C1 segment of cervical spinal cord (tissue), 14 donors: ENCODE measurements around the gene ITGB6.
"Not testable (repeated sequence)": the region's sequence is repeated elsewhere in the genome, so short reads cannot be mapped to it uniquely, and the experiment has no call there.

Experiments used
- DNase-seq, 14 donors: peaks; one replicate each; lab custom pipeline; 2025; lab: John Stamatoyannopoulos, UW

The ITGB6 gene

DNA sequence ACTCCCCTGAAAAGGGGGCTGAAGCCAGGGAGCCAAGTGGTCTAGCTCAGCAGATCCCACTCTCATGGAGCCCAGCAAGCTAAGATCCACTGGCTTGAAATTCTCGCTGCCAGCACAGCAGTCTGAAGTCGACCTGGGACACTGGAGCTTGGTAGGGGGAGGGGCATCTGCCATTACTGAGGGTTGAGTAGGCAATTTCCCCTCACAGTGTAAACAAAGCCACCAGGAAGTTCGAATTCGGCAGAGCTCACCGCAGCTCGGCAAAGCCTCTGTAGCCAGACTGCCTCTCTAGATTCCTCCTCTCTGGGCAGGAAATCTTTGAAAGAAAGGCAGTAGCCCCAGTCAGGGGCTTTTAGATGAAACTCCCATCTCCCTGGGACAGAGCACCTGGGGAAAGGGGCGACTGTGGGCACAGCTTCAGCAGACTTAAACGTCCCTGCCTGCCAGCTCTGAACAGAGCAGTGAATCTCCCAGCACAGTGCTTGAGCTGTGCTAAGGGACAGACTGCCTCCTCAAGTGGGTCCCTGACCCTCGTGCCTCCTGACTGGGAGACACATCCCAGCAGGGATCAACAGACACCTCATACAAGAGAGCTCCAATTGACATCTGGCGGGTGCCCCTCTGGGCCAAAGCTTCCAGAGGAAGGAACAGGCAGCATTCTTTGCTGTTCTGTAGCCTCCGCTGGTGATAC, 18.8 kb downstream of the ITGB6 start:
- not testable (repeated sequence) for DNase-seq

DNA sequence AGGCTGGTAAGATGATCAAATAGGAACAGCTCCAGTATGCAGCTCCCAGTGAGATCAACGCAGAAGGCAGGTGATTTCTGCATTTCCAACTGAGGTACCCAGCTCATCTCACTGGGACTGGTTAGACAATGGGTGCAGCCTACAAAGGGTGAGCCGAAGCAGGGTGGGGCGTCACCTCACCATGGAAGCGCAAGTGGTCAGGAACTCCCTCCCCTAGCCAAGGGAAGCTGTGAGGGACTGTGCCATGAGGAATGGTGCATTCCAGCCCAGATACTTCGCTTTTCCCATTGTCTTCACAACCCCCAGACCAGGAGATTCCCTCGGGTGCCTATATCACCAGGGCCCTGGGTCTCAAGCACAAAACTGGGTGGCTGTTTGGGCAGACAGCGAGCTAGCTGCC, 19.4 kb downstream of the ITGB6 start:
- not testable (repeated sequence) for DNase-seq

DNA sequence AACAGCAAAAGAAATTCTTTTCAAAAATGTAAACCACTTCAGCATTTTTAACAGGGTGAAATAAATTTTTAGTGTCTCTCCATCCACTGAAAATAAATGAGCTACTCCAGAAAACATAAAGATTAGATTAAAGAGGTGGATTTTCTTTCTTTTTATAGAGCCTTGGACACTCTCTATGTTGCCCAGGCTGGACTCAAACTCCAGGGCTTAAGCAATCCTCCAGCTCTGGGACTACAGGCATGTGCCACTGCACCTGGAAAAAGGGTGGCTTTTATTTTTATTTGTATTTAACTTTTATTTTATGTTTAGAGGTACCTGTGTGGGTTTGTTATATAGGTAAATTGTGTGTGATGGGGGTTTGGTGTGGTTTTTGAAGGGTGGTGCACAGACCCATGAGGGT, 19.9 kb downstream of the ITGB6 start:
- DNase-seq, result no peak

DNA sequence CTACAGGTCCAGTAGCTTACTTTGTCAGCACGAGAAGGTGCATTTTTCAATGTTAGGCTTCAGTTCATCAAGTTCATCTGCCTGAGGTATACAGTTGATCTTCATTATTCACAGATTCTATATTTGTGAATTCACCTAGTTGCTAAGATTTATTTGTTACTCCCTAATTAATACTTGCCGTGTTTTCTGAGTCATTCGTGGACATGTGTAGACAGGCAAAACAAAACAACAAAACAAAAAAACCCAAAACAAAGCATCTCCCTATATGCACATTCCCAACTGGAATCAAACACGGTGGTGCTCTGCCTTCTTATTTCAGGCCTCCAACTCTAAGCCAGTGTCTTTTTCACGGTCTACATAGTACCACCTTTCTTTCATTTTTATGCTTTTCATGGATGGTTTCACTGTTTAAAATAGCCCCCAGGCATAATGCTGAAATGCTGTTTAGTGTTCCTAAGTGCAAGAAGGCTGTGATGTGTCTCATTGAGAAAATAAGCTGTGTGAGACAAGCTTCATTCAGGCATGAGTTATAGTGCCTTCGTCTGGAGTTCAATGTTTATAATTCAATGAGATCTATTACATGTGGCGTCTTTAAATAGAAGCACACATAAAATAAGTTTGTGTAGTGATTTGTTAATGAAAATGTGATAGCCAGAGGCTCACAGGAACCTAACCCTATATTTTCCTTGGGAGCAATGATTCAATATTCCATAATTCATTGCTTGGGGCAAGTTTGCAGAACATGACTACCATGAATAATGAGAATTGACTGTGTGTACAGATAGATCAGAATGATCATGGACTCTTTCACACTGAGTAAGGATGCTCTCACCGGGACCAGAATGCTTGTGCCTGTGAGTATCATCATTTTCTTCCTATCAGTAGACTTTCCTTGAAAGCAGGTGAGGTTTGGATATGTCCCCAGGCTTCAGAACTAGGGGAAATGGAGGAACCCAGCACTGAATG, 24.6 kb downstream of the ITGB6 start:
- DNase-seq, result no peak

GRCh38 chr2:160174322-160174721, 25.8 kb downstream of the ITGB6 start:
- no peak for DNase-seq

GRCh38 chr2:160169988-160170387, 30.1 kb downstream of the ITGB6 start:
- DNase-seq, result no peak

GRCh38 chr2:160169471-160169870, 30.6 kb downstream of the ITGB6 start:
- DNase-seq, result no peak

GRCh38 chr2:160168878-160169277, 31.2 kb downstream of the ITGB6 start:
- DNase-seq, result no peak

DNA sequence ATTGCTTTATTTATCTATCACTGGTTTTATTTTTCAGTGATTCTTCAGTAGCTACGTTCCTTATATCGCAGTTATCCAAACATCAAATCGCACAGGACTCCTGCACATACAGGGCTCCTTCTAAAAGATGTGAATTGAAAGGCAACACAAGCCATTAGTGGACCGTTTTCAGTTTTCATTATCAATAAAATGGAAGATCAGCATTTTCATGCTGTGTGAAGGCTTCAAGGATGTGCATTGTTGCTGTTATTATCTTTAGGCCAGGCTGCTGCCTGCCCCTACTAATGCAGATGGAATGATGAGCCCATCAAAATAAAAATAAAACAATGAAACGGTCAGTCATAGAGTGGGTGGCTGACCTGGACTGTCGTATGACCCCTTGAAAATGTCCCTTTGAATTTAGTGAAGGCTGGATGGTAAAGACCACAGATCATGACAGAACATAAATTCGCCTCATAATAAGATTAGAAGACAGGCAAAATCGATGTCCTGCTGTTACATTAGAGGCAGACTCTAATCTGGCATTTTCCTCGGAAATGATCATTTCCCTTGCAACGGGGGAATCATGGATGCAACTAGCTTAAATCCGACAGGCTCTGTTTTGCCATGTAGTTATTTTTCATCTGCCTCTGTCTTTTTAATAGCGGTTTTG, 32.9 kb downstream of the ITGB6 start:
- no peak for DNase-seq

GRCh38 chr2:160165996-160166395, 34.1 kb downstream of the ITGB6 start:
- DNase-seq, result no peak

- DNase-seq, result no peak
Measured at GRCh38 chr2:160165081-160165480, 35.0 kb downstream of the ITGB6 start.

GRCh38 chr2:160157861-160158829, 41.9 kb downstream of the ITGB6 start:
- DNase-seq, result no peak

DNA sequence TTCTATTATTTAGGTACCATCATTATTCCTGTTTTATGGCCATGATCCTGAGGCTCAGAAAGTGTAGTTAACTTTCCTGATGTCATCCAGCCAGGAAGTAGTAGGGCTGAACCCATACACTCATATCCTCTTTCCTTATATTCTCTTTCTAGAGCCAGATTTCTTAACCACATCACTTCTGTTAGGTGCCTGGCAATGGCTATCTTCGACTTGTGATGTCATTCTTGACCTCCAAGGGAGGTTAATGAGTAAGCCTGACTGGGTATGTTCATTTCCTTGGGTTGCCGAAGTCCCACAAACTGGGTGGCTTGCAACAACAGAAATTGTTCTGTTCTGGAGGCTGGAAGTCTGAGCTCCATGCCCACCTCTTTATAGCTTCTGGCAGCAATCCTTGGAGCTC, 43.4 kb downstream of the ITGB6 start:
- no peak for DNase-seq

DNA sequence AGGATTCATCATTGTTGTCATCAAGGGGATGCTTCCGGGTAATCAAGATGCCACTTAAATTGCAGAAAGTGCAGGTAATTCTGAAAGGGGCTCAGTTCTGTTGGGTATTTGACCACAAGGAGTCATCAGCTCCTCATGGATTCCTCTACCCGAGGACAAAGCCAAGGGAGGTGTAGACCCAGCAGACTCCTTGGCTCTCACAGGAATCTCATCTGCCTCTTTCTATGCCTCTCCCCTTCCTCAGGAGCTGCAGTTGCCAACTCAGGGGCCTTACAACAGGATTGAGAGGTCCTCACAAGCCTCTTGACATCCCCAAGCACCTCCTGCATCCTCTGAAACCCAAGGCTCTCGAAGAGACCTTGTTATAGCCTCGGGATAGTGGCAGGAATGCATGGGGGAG, 44.0 kb downstream of the ITGB6 start:
- DNase-seq, result no peak

DNA sequence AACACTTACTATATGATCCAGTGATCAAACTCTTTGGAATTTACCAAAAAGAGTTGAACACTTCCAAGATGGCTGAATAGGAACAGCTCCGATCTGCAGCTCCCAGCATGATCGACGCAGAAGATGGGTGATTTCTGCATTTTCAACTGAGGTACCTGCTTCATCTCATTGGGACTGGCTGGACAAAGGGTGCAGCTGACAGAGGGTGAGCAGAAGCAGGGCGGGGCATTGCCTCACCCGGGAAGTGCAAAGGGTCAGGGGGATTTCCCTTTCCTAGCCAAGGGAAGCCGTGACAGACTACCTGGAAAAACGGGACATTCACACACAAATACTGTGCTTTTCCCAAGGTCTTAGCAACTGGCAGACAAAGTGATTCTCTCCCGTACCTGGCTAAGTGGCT, 51.7 kb downstream of the ITGB6 start:
- DNase-seq, result not testable (repeated sequence)

DNA sequence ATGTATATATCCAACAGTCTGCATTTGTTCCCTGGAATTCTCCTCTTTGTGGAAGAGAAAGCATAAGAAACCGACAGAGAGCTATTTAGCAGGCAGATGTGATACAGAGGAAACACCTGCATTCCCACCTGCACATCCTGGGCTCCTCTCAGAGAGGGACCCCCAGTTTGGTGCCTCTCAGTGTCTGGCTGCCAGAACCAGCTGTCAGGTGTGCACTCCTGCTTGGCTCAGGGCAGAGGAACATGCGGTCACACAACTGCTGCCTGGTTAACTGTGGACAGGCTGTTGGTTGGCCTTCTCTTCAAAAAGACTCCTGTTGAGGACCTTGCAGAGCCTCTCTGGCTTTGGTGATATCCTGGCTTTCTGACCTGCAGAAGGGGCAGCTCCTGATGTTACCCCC, 54.6 kb downstream of the ITGB6 start:
- no peak for DNase-seq

DNA sequence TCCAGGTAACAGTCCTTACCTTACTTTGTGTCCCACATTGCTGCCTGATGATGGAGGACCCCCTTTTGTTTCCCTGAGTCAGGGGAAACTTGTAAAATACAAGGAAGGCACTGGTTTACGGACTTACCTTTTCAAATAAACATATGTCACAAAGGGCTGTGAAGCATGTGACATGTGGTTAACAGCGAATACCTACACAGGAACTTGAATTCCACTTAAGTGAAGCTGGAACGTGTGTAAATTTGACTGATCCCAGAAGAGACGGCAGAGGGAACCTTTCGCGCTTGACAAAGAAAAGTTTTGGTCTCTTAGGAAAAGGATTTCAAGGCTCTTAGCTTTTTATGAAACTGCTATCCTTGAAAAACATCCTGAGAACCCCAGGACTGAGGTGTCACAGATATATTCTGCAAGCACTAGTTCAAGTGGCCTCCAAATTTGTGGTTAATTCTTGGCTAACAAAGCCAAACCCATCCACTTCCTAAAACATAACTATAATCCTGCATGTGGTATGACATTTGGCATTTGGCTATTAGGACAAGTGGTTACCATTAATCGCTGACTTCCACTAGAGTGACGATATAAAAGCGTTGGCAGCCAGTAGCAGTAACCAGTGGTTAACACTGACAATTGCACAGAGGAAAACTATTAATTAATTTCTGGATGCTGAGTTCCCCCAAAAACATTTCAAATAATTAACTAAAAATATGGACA, 55.6 kb downstream of the ITGB6 start:
- DNase-seq, result no peak

DNA sequence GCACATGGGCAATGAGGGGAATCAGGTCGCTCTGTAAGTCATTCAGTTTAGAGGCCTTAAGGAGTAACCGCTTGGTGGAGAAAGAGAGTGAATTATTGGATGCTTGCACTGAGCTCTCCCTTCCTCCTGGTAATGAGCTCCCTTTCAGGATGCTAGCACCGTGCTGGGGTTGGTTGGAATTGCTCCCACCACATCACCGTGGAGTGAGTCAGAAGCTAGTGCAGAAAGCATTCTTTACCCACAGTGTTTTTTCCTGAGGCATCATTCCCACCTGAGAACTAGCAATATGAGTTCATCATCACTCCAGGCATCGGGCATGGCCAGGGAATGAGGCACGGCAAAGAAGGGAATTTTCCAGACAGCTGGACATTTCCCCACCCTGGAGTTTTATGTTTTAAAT, 57.6 kb downstream of the ITGB6 start:
- no peak for DNase-seq

- DNase-seq, result no peak
Measured at GRCh38 chr2:160141912-160142311, 58.2 kb downstream of the ITGB6 start.

DNA sequence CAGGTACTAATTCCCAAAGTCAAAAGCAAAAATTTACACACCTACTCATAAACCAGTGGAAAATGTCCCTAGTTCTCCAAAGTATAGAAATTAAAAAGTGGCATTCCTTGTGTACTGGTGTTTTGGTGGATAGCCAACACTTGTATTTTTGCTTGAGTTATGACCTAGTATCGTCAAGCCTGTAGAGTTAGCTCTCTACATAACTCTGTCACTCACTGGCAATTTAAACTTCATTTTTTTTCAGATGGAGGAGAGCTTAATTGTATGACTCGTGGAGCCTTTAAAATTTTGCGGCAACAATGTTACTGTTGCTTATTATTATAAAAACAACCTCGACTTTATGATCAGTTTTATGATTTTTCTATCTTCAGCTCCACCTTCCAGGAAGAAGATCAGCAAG, 58.7 kb downstream of the ITGB6 start:
- no peak for DNase-seq

GRCh38 chr2:160140471-160140870, 59.6 kb downstream of the ITGB6 start:
- no peak for DNase-seq
